Measurements from ENCODE around the gene SORCS2.

The SORCS2 gene

GRCh38 chr4:7627251-7628250 lies 435.2 kb downstream of the SORCS2 start:
- H3K36me3 ChIP-seq (ENCODE audit: insufficient read depth, low read length): no peaks in the 10 kb centered on the region
- TF ChIP-seq, protein P1, sequence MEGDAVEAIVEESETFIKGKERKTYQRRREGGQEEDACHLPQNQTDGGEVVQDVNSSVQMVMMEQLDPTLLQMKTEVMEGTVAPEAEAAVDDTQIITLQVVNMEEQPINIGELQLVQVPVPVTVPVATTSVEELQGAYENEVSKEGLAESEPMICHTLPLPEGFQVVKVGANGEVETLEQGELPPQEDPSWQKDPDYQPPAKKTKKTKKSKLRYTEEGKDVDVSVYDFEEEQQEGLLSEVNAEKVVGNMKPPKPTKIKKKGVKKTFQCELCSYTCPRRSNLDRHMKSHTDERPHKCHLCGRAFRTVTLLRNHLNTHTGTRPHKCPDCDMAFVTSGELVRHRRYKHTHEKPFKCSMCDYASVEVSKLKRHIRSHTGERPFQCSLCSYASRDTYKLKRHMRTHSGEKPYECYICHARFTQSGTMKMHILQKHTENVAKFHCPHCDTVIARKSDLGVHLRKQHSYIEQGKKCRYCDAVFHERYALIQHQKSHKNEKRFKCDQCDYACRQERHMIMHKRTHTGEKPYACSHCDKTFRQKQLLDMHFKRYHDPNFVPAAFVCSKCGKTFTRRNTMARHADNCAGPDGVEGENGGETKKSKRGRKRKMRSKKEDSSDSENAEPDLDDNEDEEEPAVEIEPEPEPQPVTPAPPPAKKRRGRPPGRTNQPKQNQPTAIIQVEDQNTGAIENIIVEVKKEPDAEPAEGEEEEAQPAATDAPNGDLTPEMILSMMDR (IDR thresholded peaks at IDR 0.05; ENCODE audit: borderline replicate concordance, extremely low read depth, low read length, poor library complexity, severe bottlenecking): no peak
- TF ChIP-seq EZH2 (IDR thresholded peaks at IDR 0.05; ENCODE audit: borderline replicate concordance, low read depth, low read length, severe bottlenecking): no peak
- ATAC-seq (ENCODE audit: insufficient read depth, low read depth) (no peak), DNase-seq (no peak)
- no peak overlapping the region for H3K4me3 ChIP-seq (ENCODE audit: low read depth in 1 of 2, low read length in 2 of 2)
- H3K4me2 ChIP-seq (ENCODE audit: insufficient read depth, low read length): no peak overlapping the region
- no peak overlapping the region for H3K27ac ChIP-seq (ENCODE audit: low read length)
- H3K79me2 ChIP-seq (ENCODE audit: insufficient read depth, low read length): no peaks in the 10 kb centered on the region
- peaks cover 3% of the 10 kb centered on the region for H3K27me3 ChIP-seq (ENCODE audit: insufficient read depth, low read length, poor library complexity)
- no peak overlapping the region for H2AFZ ChIP-seq (ENCODE audit: low read depth, low read length)
- H3K9ac ChIP-seq (ENCODE audit: low read depth, low read length): no peak overlapping the region
- H3K9me3 ChIP-seq (ENCODE audit: insufficient read depth, low read length, severe bottlenecking): no peaks in the 10 kb centered on the region
- H3K4me1 ChIP-seq (ENCODE audit: insufficient read depth, low read length): no peaks in the 10 kb centered on the region
- H4K20me1 ChIP-seq (ENCODE audit: insufficient read depth, low read length): no peaks in the 10 kb centered on the region

DNA sequence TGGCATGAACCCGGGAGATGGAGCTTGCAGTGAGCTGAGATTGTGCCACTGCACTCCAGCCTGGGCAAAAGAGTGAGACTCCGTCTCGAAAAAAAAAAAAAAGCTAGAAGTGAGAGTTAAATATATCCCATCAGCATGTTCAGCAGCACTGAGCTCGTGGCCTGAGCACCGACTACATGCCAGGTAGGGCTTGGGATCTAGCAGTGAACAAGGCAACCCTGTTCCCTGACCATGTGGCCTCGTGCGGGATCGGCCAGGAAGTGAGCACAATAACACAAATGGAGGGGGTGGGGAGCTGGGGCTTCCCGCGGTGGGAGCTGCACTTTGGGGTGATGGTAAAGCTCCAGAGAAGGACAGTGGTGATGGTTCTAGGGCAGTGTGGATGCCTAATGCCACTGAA lies 436.1 kb downstream of the SORCS2 start:
- H2AFZ ChIP-seq (ENCODE audit: low read depth, low read length): no peak overlapping the region
- H3K9me3 ChIP-seq (ENCODE audit: insufficient read depth, low read length, severe bottlenecking): no peaks in the 10 kb centered on the region
- H3K27me3 ChIP-seq (ENCODE audit: insufficient read depth, low read length, poor library complexity): peaks cover 3% of the 10 kb centered on the region
- H3K4me1 ChIP-seq (ENCODE audit: insufficient read depth, low read length): no peaks in the 10 kb centered on the region
- no peak overlapping the region for H3K4me3 ChIP-seq (ENCODE audit: low read depth in 1 of 2, low read length in 2 of 2)
- no peak overlapping the region for H3K4me2 ChIP-seq (ENCODE audit: insufficient read depth, low read length)
- no peak overlapping the region for H3K27ac ChIP-seq (ENCODE audit: low read length)
- DNase-seq (no peak), ATAC-seq (ENCODE audit: insufficient read depth, low read depth) (no peak)
- no peaks in the 10 kb centered on the region for H3K79me2 ChIP-seq (ENCODE audit: insufficient read depth, low read length)
- no peak overlapping the region for H3K9ac ChIP-seq (ENCODE audit: low read depth, low read length)
- H3K36me3 ChIP-seq (ENCODE audit: insufficient read depth, low read length): no peaks in the 10 kb centered on the region
- H4K20me1 ChIP-seq (ENCODE audit: insufficient read depth, low read length): no peaks in the 10 kb centered on the region
- TF ChIP-seq, protein P1 (IDR thresholded peaks at IDR 0.05; ENCODE audit: borderline replicate concordance, extremely low read depth, low read length, poor library complexity, severe bottlenecking): no peak
- no peak for TF ChIP-seq EZH2 (IDR thresholded peaks at IDR 0.05; ENCODE audit: borderline replicate concordance, low read depth, low read length, severe bottlenecking)

DNA sequence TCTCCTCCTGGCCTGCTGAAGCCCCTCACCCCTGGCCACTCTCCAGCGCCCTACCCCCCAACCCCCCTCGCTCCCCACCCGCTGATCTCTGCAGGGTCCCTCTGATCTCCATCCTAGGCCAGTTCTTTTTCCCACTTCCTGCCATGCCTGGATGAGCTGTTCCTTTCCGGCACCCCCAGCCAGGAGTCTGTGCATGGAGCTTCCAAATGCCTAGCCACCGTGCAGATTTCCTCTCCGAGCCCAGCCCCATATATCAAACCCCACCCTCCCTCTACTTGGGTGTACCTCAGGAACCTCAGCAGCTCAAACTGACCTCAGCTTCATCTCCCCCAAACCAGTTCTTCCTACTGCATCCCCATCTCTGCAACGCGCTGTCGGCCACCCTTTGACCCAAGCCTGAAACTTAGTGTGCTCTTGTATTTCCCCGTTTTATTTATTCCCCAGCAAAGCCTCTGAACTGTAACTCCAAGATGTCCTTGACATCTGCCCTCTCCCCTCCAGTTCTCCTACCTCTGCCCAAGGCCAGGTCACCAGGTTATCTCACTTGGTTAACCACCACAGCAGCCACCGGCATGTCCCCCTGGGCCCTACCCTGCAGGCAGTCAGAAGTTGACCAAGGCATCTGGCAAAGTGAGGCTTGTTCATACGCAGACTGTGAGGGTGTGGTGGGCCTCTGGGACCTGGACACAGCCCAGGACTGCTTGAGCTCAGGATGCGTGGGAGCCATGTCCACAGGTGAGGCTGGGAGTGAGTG lies 437.3 kb downstream of the SORCS2 start:
- Histone ChIP-seq H3K9ac (ENCODE audit: low read depth, low read length) (no peak overlapping the region), H3K4me2 (ENCODE audit: insufficient read depth, low read length) (no peak overlapping the region), H3K27me3 (ENCODE audit: insufficient read depth, low read length, poor library complexity) (peaks cover 3% of the 10 kb centered on the region), H3K4me1 (ENCODE audit: insufficient read depth, low read length) (no peaks in the 10 kb centered on the region), H3K9me3 (ENCODE audit: insufficient read depth, low read length, severe bottlenecking) (no peaks in the 10 kb centered on the region), H4K20me1 (ENCODE audit: insufficient read depth, low read length) (no peaks in the 10 kb centered on the region), H2AFZ (ENCODE audit: low read depth, low read length) (no peak overlapping the region), H3K36me3 (ENCODE audit: insufficient read depth, low read length) (no peaks in the 10 kb centered on the region), H3K4me3 (ENCODE audit: low read depth in 1 of 2, low read length in 2 of 2) (no peak overlapping the region), H3K27ac (ENCODE audit: low read length) (no peak overlapping the region), H3K79me2 (ENCODE audit: insufficient read depth, low read length) (no peaks in the 10 kb centered on the region)
- TF ChIP-seq, protein P1 (IDR thresholded peaks at IDR 0.05; ENCODE audit: borderline replicate concordance, extremely low read depth, low read length, poor library complexity, severe bottlenecking): no peak
- TF ChIP-seq EZH2 (IDR thresholded peaks at IDR 0.05; ENCODE audit: borderline replicate concordance, low read depth, low read length, severe bottlenecking): no peak
- no peak for ATAC-seq (ENCODE audit: insufficient read depth, low read depth)
- no peak for DNase-seq
